HG03565 (cell line): Measurements from ENCODE around the gene JPH4.
"Not testable (repeated sequence)": the region's sequence is repeated elsewhere in the genome, so short reads cannot be mapped to it uniquely, and the experiment has no call there.

Experiments used
- ATAC-seq: cut with Tn5 transposase; IDR thresholded peaks from one replicate; pipeline ENCODE4 v1.9.1; 2021; ENCODE audit warnings: mild to moderate bottlenecking, moderate library complexity; ENCODE audit not compliant: unreplicated experiment

Gene JPH4

GRCh38 chr14:23550131-23550811 is 28.3 kb downstream of the JPH4 start:
- ATAC-seq: no peak

- ATAC-seq: no peak
Observed at GRCh38 chr14:23548351-23549318, 30.0 kb downstream of the JPH4 start.

- no peak for ATAC-seq
Observed at GRCh38 chr14:23547924-23548323, 30.7 kb downstream of the JPH4 start.

GRCh38 chr14:23546450-23547035 is 32.0 kb downstream of the JPH4 start:
- ATAC-seq: no peak

GRCh38 chr14:23545740-23546365 is 32.7 kb downstream of the JPH4 start:
- ATAC-seq: no peak

- ATAC-seq: no peak
Observed at GRCh38 chr14:23544511-23545447, 33.8 kb downstream of the JPH4 start.

GRCh38 chr14:23543403-23543802 is 35.2 kb downstream of the JPH4 start:
- no peak for ATAC-seq

GRCh38 chr14:23542261-23542660 is 36.3 kb downstream of the JPH4 start:
- no peak for ATAC-seq

- no peak for ATAC-seq
Observed at GRCh38 chr14:23540141-23540469, 38.5 kb downstream of the JPH4 start.

GRCh38 chr14:23539248-23540140 is 39.1 kb downstream of the JPH4 start:
- no peak for ATAC-seq

- ATAC-seq: no peak
Observed at GRCh38 chr14:23538785-23539184, 39.8 kb downstream of the JPH4 start.

GRCh38 chr14:23538050-23538718 is 40.4 kb downstream of the JPH4 start:
- no peak for ATAC-seq

GRCh38 chr14:23537351-23538049 is 41.1 kb downstream of the JPH4 start:
- no peak for ATAC-seq

- not testable (repeated sequence) for ATAC-seq
Observed at GRCh38 chr14:23536906-23537305, 41.7 kb downstream of the JPH4 start.

- ATAC-seq: no peak
Observed at GRCh38 chr14:23536494-23536893, 42.1 kb downstream of the JPH4 start.

GRCh38 chr14:23535943-23536342 is 42.6 kb downstream of the JPH4 start:
- ATAC-seq: no peak

GRCh38 chr14:23533652-23534435 is 44.7 kb downstream of the JPH4 start:
- no peak for ATAC-seq
